GM18505 (cell line): ENCODE data around the gene ZNF189.
A peak's percentile ranks its signal among the peaks of the same experiment; 100 is the strongest.

Experiments
- ATAC-seq: cut with Tn5 transposase; IDR thresholded peaks from one replicate; pipeline ENCODE4 v1.9.1; 2021; ENCODE audit not compliant: unreplicated experiment
- POLR2A ChIP-seq: IDR thresholded peaks from 4 replicates; pipeline ENCODE4 v1.6.1; 2011; ENCODE audit warnings: borderline replicate concordance; ENCODE audit not compliant: insufficient read depth, insufficient read length; ENCODE audit errors: extremely low read depth

ZNF189 gene

GRCh38 chr9:101458963-101459631 lies 60.4 kb downstream of the ZNF189 start:
- TF ChIP-seq POLR2A, result no peak

More at GRCh38 chr9:101458963-101459631, 60.4 kb downstream of the ZNF189 start:
- peak; percentile 96 for ATAC-seq
